GM21447 (cell line): ENCODE results near the gene CRABP2.

ENCODE experiments used
- ATAC-seq: cut with Tn5 transposase; IDR thresholded peaks from one replicate; pipeline ENCODE4 v1.9.1; 2021; ENCODE audit not compliant: unreplicated experiment

CRABP2 gene

DNA sequence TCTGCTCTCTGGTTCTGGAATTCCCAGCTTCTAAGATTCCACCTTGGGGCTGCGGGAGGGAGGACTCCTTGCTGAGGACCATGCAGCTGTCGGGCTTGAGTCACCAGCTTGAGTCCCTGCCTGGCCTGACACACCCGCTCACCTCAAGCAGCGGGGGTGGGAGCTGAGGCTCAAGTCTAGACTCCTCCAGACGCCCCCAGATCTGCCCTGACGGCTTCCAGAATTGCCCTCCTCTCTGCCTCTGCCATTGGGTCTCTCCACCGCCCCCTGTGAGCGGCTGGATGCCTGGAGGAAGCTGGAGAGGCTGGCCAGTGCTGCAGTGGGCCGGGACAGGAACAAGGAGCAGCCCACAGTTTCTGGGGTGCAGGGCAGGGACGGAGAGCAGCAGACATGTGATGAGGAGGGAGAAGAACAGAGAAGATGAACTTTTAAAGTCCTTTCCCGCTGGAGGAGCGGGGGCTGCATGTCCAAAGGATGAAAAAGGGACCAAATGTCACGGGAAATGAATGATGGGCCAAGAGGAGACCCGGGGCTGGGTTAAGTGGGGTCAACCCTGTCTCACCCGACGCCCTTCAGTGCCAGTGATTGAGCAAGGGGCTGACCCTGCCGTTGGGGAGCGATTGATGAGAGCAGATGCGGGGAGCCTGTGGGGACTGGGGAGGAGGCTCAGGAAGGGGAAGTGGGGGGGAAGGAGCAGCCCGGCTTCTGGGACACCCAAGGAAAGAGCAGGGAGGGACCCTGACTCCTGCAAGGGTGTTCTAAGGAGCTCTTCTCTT lies 13.5 kb downstream of the CRABP2 start:
- ATAC-seq, result no peak

GRCh38 chr1:156691191-156691590 lies 14.2 kb downstream of the CRABP2 start:
- ATAC-seq, result no peak

GRCh38 chr1:156690675-156691036 lies 14.7 kb downstream of the CRABP2 start:
- no peak for ATAC-seq

GRCh38 chr1:156689953-156690674 lies 15.3 kb downstream of the CRABP2 start:
- ATAC-seq, result no peak

DNA sequence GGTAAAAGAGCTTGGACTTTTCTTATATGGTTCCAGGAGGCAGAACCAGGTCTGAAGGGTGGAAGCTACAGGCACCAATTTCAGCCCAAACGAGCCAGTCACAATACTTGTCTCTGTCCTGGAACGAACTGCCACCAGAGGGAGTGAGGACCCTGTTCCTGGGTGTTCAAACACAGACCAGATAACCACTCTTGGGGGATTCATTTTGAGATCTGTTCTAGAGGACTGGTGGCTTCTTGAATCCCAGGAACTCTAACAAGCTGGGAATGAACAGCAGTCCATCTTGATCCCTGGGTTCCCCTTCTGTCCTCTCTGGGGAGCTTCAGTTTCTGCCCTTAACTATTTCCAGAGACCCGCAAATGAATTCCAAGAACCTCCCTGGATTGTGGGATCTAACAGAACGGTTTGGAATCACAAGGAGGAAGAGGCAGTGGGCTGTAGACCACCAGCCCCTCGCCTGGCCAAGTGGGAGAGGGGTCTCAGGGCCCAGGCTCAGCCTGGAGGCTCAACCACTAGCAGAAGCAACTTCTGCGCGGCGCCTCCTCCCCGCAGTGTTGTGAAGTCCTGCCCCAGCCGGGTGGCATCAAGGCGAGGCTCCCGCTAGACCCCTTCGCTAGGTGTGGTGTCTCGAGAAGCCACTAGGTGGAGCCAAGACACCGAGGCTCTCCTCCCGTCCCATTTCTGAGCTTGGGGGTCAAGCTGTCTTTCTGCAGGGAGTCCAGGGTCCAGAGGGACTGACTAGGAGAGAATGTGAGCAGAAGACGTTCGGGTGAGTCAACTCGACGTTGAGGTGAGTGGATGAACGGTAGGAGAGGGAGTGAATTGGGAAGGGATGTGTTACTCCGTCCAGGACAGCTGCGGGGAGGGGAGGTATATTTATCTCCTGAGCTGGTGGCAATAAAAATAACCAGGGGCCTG lies 16.1 kb downstream of the CRABP2 start:
- peak; percentile 57 for ATAC-seq

DNA sequence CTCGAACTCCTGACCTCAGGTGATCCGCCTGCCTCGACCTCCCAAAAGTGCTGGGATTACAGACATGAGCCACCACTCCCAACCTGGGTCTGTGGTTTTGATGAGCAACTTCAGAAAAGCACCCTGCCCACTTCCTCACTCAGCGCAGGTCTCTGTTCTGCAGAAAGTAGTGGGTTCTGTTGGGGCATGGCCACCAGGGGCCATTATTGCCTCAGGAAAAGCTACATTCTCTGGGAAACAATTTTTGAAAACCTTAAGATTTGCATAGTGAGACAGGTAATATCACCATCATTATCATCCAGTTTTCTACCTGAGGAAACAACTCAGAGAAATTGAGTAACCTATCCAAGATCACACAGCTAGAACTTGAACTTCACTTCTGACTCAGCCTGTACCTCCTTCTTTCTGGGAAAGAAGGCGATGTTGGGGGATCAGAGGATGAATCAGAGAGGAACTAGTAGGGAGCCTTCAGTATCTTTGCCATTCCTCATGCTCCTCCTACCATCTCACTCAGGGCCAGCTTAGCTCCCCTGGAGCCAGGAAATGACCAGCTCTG lies 21.1 kb downstream of the CRABP2 start:
- no peak for ATAC-seq

DNA sequence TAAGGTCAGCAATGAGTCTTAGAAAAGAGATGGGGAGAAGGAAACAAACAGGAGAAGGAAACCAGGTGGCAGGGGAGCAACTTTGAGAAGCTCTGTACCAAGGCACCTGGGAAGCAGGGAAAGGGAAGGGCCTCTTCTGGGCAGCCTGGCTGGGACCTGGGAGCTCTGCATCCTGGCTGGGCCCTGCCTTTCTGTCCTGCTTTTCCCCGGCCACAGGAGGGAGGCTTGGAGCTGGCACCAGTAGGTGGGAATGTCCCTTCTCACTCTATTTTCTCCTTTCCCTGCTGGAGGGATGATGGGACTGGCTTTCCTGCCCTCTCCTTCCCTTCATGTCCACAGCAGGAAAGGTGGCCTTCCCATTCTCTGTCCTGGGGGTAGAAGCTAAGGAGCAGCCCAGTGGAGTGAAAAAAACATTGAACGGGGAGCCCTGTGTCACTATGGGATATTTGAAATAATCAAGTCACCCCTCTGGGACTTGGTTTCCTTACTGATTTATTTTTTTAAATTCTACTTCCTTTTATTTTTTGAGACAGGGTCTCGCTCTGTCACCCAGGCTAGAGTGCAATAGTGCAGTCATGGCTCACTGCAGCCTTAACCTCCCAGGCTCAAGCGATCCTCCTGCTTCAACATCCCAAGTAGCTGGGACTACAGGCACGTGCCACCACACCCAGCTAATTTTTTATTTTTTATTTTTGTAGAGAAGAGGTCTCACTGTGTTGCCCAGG lies 23.1 kb downstream of the CRABP2 start:
- ATAC-seq, result no peak

- no peak for ATAC-seq
These were observed 24.0 kb downstream of the CRABP2 start for GRCh38 chr1:156681196-156681960.

DNA sequence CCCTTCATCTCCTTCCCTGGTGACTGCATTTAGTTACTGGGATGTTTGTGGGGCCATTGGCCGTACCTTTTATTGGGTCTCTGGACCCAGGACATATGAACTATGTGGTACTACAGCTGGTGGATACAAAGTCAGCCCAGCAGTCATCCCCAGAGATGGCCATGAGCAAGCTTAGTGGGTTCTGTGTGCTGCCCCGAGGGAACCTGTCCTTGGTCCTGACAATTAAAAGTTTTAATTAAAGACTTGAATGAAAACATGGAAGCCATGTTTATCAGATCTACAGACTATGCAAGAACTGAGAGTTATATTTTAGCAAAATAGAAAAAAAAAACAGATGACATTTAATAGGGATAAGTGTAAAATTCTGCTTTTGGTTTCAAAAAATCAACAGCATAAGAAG lies 25.3 kb downstream of the CRABP2 start:
- ATAC-seq, result no peak

DNA sequence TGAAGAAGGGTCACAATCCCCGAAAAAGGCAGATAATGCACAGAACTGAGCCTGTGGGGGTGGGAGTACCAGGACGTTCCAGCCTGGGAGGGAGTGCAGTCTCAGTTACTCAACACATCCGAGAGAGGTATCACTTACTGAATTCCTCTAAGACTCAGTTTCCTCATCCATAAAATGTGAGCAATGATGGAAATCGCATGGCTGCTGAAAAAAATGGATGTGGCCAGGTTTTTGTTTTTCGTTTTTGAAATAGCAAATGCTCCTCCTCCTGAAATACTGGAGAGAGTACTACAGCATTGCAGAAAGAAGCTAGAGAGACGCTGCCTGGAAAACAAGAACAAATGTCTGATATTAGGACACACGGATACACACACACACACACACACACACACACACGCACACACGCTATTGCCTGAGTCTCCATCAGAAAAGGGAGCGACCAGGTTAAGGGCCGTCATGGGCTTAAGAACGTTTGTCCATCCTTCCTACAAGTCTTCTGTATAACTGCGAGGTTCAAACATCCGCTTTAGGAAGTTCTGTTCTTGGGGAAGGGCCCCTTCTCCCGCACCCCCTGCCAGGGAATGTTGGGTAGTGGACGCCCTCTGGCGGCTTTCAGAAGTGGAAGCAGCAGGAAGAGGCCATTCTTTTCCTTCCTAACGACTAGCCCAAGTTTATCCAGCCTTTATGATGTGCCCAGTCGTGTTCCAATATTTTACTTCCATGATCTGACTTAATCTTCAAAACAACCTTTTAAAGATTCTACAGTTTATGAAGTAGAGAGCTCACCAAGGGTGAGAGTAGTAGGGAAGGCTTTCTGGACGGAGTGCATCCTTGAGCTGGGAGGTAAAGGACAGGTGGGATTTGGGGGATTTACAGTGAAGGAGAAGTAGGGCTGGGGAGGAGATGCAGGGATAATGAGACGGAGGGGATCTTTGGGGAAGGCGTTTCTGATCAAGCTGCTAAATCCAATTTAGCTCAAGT lies 27.5 kb downstream of the CRABP2 start:
- no peak for ATAC-seq

- no peak for ATAC-seq
These were observed 28.4 kb downstream of the CRABP2 start, which contains the start of gene NES for GRCh38 chr1:156676820-156677615. NES (minus strand) TSS chr1:156677407; CDS start chr1:156677264, 143 bp downstream.

DNA sequence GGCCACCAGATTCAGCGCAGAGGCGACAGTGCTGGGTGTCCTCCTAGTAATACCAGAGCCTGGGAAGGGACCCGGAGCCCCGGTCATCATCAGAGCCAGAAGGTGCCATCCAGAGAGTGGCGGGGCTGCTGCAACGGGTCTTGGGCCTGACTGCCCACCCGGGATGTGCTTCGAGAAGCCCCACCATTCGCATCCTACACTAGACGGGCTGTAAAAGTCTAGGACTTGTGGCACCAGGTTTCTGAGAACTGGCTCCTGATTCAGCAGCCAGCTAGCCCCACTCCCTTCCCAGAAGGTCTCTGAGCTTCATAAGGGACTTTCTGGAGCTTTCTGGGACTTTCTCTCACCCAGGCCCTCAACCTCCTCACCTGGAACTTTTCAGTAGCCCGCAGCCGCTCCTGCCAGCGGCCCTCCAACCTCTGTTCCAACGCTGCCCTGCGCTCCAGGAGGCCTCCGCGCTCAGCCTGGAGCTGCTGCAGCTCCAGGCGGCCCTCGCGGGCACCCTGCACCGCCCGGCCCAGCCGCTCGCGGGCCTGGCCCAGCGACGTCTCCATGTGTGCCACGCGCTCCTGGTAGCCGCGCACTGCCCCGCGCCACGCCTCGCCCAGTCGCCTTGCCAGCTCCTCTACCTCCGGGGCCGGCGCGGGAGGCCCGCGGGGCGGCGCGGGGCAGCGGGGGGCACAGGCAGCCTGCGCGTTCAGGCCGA lies 29.1 kb downstream of the CRABP2 start:
- no peak for ATAC-seq

DNA sequence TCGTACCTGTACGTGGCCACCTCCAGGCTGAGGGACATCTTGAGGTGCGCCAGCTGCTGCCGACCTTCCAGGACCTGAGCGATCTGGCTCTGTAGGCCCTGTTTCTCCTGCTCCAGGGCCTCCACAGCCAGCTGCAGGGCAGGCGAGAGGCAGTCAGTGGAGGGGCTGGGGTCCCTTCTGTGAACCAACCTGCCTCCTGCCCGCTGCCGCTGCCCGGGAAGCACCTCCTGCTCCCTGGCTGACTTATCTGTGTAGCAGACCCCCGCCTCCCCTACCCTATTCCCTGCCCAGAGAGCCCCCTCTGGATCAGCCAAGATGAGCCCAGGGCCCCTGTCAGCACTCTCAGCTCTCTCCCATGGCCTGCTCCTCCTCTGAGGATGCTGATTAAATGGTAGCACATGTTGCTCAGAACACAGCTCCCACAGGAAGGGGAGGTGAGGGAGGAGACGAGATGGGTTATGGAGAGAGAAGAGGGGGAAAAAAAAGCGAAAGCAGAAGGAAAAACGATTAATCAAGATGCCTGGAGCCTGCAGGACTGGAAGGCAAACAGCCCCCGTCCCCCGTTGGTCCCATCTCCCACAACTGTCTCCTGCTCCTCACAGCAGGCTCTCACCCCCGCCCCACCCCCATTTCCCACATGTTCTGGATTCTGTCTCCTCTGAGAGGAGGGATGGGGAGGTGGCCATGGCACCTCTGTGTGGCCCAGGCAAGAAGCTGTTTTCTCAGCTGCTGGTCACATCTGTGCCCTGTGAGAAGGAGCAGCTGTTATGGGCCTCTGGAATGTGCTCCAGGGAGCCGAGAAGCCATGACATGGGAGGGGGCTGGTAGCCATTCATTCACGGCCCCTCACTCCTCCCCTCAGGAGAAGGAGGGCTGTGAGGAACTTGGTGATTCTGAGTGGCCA lies 29.9 kb downstream of the CRABP2 start:
- no peak for ATAC-seq

GRCh38 chr1:156673387-156674121 lies 31.8 kb downstream of the CRABP2 start:
- no peak for ATAC-seq

DNA sequence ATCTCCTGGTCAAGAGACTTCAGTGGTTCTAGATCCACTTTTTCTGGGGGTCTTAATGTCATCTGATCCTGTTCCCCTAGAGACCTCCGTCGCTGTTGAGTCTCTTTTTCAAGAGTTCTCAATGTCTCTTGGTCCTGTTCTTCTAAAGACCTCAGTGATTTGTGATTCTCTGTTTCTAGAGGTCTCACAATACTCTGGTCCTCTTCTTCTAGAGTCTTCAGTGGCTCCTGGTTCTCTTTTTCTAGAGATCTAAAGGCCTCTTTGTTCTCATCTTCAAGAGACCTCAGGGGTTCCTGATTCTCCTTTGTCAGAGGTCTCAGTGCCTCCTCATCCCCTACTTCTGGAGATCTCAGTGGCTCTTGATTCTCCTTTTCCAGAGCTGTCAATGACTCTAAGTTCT lies 33.6 kb downstream of the CRABP2 start:
- no peak for ATAC-seq
